Body of pancreas (tissue), 4 donors: ENCODE data around the gene COPE. TPM values are rescaled to one million over a fixed set of nuclear protein-coding genes. Genes with fewer than 3 reads are reported as not detected.
"Not testable (repeated sequence)": the region's sequence is repeated elsewhere in the genome, so short reads cannot be mapped to it uniquely, and the experiment has no call there.

Experiments used
- ATAC-seq: fragments of 150-250 bp; one replicate; pipeline ENCODE4 v1.9.1; 2016
- DNase-seq, 4 donors: peaks; one replicate each; pipeline ENCODE4 v3.0.0-alpha.2; 2019
- H3K27ac ChIP-seq, 4 donors: fragments of 200-600 bp; sonication (generic); 1 replicate in 3 of 4; 2 replicates in 1 of 4; pipeline versions ENCODE4 v1.5.1 to v1.6.1; 2016 to 2019; ENCODE audit warnings: mild to moderate bottlenecking in 1 of 4, mixed read lengths in 1 of 4, moderate library complexity in 1 of 4
- H3K27me3 ChIP-seq, 2 donors: fragments of 200-600 bp; sonication (generic); one replicate each; pipeline ENCODE4 v1.6.0; 2016; ENCODE audit warnings: mild to moderate bottlenecking in 1 of 2
- H3K36me3 ChIP-seq, 2 donors: fragments of 200-600 bp; sonication (generic); replicated peaks in 1 of 2; 2 replicates each; pipeline ENCODE4 v1.5.1; 2016; ENCODE audit warnings: low read depth in 2 of 2; ENCODE audit not compliant: insufficient read depth in 1 of 2
- H3K4me1 ChIP-seq: fragments of 200-600 bp; sonication (generic); one replicate; pipeline ENCODE4 v1.6.0; 2016
- H3K4me3 ChIP-seq, 2 donors: fragments of 200-600 bp; sonication (generic); 1 replicate in 1 of 2; 2 replicates in 1 of 2; pipeline ENCODE4 v1.5.1; 2016 to 2019
- H3K9me3 ChIP-seq, 3 donors: fragments of 200-600 bp; sonication (generic); 1 replicate in 2 of 3; 2 replicates in 1 of 3; pipeline ENCODE4 v1.5.1; 2016
- CTCF ChIP-seq, 7 experiments: fragments of 450-650 bp in 4 of 7; fragments of 200-600 bp in 3 of 7; sonication (generic) in 3 of 7; IDR thresholded peaks; one replicate each; pipeline ENCODE4 v1.5.1; 2016 to 2019; ENCODE audit warnings: antibody characterized with exemption in 7 of 7
- POLR2A ChIP-seq, 3 donors: fragments of 450-650 bp; IDR thresholded peaks; one replicate each; pipeline ENCODE4 v1.6.1; 2016; ENCODE audit warnings: antibody characterized with exemption in 3 of 3, mild to moderate bottlenecking in 2 of 3
- WGBS, 2 donors: methylation state at CpG; one replicate each; pipeline ENCODE4 v1.1.5; 2017; 5-methylcytosine and 5-hydroxymethylcytosine counted together
- intact Hi-C: fragments of 100-400 bp; cut with DNase I; formaldehyde crosslinking; loops from one replicate; pipeline ENCODE4 v1.15.1; 2023
- total RNA-seq, 2 donors: library from RNA; depleted of rRNA; stranded (reverse); fragments of >200 nt; gene quantifications; one replicate each; pipeline ENCODE4 v1.1.0, GENCODE V29; 2016

Gene COPE
- total RNA-seq, 2 donors from 2014 or later: 111 to 166 TPM

GRCh38 chr19:18905058-18905456, 14.1 kb downstream of the COPE start:
- WGBS, 2 donors: 81% methylated on average over 8 of the region's 8 CpGs; no CpG with 5 or more reads in 1 of the 2 donors
- intact Hi-C loops: no loop called here
- Histone ChIP-seq H3K4me3 (no peak overlapping the region), H3K9me3 (no peaks in the 10 kb centered on the region), H3K27ac (no peak overlapping the region), H3K36me3 (peaks cover 3 to 32% of the 10 kb centered on the region in 2 donors), H3K27me3 (no peaks in the 10 kb centered on the region), H3K4me1 (no peaks in the 10 kb centered on the region)
- TF ChIP-seq POLR2A (IDR thresholded peaks at IDR 0.05): no peak
- TF ChIP-seq CTCF (IDR thresholded peaks at IDR 0.05): no peak
- DNase-seq (no peak), ATAC-seq (no peak)

DNA sequence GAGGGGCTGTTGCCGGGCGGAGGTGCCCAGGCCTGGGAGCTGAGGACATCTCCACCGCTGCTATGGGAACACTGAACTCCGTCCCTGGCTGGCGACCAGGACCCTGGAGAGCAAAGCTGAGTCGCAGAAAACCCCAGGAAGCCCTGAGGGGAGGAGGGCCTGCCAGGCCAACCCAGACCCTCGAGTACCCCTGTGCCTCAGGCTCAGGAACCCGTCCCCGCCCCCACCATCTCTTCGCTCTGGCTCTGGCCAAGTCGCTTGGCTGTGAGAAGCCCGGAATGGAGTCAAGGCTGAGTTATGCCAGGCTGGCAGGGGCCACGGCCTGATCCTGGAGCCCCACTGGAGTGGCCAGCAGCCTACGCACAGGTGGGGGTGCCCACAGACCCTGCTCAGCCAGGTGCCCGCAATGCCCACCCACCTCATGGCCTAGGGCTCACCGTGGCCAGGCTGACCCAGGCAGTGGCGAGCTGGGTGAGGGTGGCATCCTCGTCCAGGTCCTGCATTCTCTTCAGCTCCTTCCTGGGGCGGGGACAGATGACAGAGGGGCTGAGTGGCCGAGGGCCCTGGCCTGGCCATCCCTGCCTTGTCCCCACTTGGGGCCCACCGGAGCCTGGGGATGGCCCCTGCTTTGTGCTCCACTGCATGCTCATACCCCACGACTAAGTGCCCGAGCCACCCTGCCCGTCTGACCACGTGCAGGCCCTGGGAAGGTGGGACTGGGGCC, 14.7 kb downstream of the COPE start:
- 90 to 91% methylated on average over 4 to 20 of the region's 25 CpGs for WGBS, 2 donors
- Histone ChIP-seq H3K27me3 (no peaks in the 10 kb centered on the region), H3K36me3 (peaks cover 3 to 30% of the 10 kb centered on the region in 2 donors), H3K4me3 (no peak overlapping the region), H3K4me1 (no peaks in the 10 kb centered on the region), H3K27ac (no peak overlapping the region), H3K9me3 (no peaks in the 10 kb centered on the region)
- intact Hi-C loops: no loop called here
- DNase-seq (no peak), ATAC-seq (no peak)
- TF ChIP-seq CTCF (IDR thresholded peaks at IDR 0.05): no peak
- no peak for TF ChIP-seq POLR2A (IDR thresholded peaks at IDR 0.05)

- WGBS, 2 donors: 89 to 93% methylated on average over 18 to 24 of the region's 29 CpGs
- no peak overlapping the region for H3K4me3 ChIP-seq
- H3K36me3 ChIP-seq: peaks cover 3 to 27% of the 10 kb centered on the region in 2 donors
- intact Hi-C loops: no loop called here
- no peak for DNase-seq
- no peak for ATAC-seq
- TF ChIP-seq CTCF (IDR thresholded peaks at IDR 0.05) (no peak), POLR2A (IDR thresholded peaks at IDR 0.05) (no peak)
- no peaks in the 10 kb centered on the region for H3K4me1 ChIP-seq
- H3K9me3 ChIP-seq: no peaks in the 10 kb centered on the region
- H3K27ac ChIP-seq: no peak overlapping the region
- H3K27me3 ChIP-seq: no peaks in the 10 kb centered on the region
Observed at GRCh38 chr19:18903156-18904037, 15.8 kb downstream of the COPE start.

GRCh38 chr19:18902519-18902918, 16.7 kb downstream of the COPE start:
- H3K27ac ChIP-seq, H3K4me1 ChIP-seq, DNase-seq, ATAC-seq, H3K27me3 ChIP-seq, intact Hi-C loops, H3K4me3 ChIP-seq, H3K9me3 ChIP-seq: not testable (repeated sequence)
- 89 to 94% methylated on average over 4 to 5 of the region's 5 CpGs for WGBS, 2 donors
- peaks cover 3 to 23% of the 10 kb centered on the region in 2 donors for H3K36me3 ChIP-seq

- ATAC-seq (no peak), DNase-seq (no peak)
- H3K9me3 ChIP-seq: no peaks in the 10 kb centered on the region
- H3K4me1 ChIP-seq: peaks cover 2% of the 10 kb centered on the region
- intact Hi-C loops: no loop called here
- no peak overlapping the region for H3K27ac ChIP-seq
- 89 to 93% methylated on average over 7 of the region's 7 CpGs for WGBS, 2 donors
- H3K36me3 ChIP-seq: peaks cover 3 to 23% of the 10 kb centered on the region in 2 donors
- no peak overlapping the region for H3K4me3 ChIP-seq
- TF ChIP-seq CTCF (IDR thresholded peaks at IDR 0.05): no peak
- TF ChIP-seq POLR2A (IDR thresholded peaks at IDR 0.05): no peak
- no peaks in the 10 kb centered on the region for H3K27me3 ChIP-seq
Observed at GRCh38 chr19:18901491-18901890, 17.7 kb downstream of the COPE start.
